ENCODE measurements around the gene DOCK7.

- TF ChIP-seq CTCF (IDR thresholded peaks at IDR 0.05) (no peak), POLR2A (IDR thresholded peaks at IDR 0.05) (no peak)
Measured at GRCh38 chr1:62724430-62724829, 36.2 kb upstream of the DOCK7 start.

Measured in stomach (tissue), 4 donors.